ENCODE data around the gene CFAP299. TPM values are rescaled to one million over a fixed set of nuclear protein-coding genes. Genes with fewer than 3 reads are reported as not detected.
"Not testable (repeated sequence)": the region's sequence is repeated elsewhere in the genome, so short reads cannot be mapped to it uniquely, and the experiment has no call there.

CFAP299 gene
- total and polyA plus RNA-seq, 2 of the 8 experiments (the other 6 are each of a cell fraction or from before 2014, with no cell fraction given): not detected

- H3K23me2 ChIP-seq (ENCODE audit: low read depth, low read length); H3K4me2 ChIP-seq (ENCODE audit: insufficient read depth in 1 of 2, low read depth in 2 of 2, low read length in 2 of 2); H3K79me1 ChIP-seq (ENCODE audit: low read depth, low read length); CTCF ChIA-PET (ENCODE audit: partially characterized antibody); H2AFZ ChIP-seq (ENCODE audit: low read length); H3K4me1 ChIP-seq (replicated peaks in 1 of 4; ENCODE audit: control insufficient read depth in 3 of 4, insufficient read depth in 4 of 4, low read length in 3 of 4); H2BK12ac ChIP-seq (ENCODE audit: low read depth, low read length); POLR2A ChIA-PET (ENCODE audit: partially characterized antibody); H3K23ac ChIP-seq (ENCODE audit: insufficient read length); H2BK5ac ChIP-seq (ENCODE audit: low read depth, low read length); H4K5ac ChIP-seq (ENCODE audit: insufficient read length, low read depth, low read length); H3K27me3 ChIP-seq (replicated peaks in 1 of 4; ENCODE audit: control insufficient read depth in 3 of 4, extremely low read depth in 1 of 4, insufficient read depth in 3 of 4, low read length in 3 of 4); H3K14ac ChIP-seq (ENCODE audit: insufficient read length); H3K27ac ChIP-seq (ENCODE audit: low read depth, low read length); H3K36me3 ChIP-seq (ENCODE audit: control insufficient read depth in 2 of 4, insufficient read depth in 4 of 4, low read length in 3 of 4); H3K4ac ChIP-seq (replicated peaks; ENCODE audit: insufficient read length, low read depth, low read length); H4K91ac ChIP-seq (replicated peaks; ENCODE audit: insufficient read length, low read length); H3K9ac ChIP-seq (replicated peaks in 1 of 4; ENCODE audit: extremely low read depth in 1 of 4, low read depth in 3 of 4, low read length in 3 of 4); H2AK5ac ChIP-seq (ENCODE audit: low read depth, low read length); H2BK120ac ChIP-seq (replicated peaks; ENCODE audit: low read depth, low read length); H2BK20ac ChIP-seq (ENCODE audit: low read length); H4K8ac ChIP-seq (ENCODE audit: extremely low read depth, insufficient read depth, low read length); H3K18ac ChIP-seq (ENCODE audit: extremely low read depth, low read length); H3K4me3 ChIP-seq (ENCODE audit: extremely low read depth in 1 of 4, insufficient read depth in 2 of 4, low read depth in 3 of 4, low read length in 4 of 4); H3K9me3 ChIP-seq (ENCODE audit: insufficient read depth in 2 of 2, low read depth in 1 of 2, low read length in 1 of 2); H2BK15ac ChIP-seq (ENCODE audit: low read length); H3K56ac ChIP-seq (replicated peaks; ENCODE audit: insufficient read length, low read depth, low read length); FAIRE-seq; DNase-seq (ENCODE audit: low read depth in 1 of 2, low spot score in 2 of 2); H3K79me2 ChIP-seq (ENCODE audit: control insufficient read depth in 1 of 2, insufficient read depth in 2 of 2, low read length in 2 of 2); H4K20me1 ChIP-seq (replicated peaks in 1 of 2; ENCODE audit: control insufficient read depth in 1 of 2, insufficient read depth in 2 of 2, low read length in 2 of 2): not testable (repeated sequence)
- 100% methylated on average over 2 of the region's 2 CpGs; no CpG with 5 or more reads in 1 of the 2 experiments for WGBS, 2 experiments (ENCODE audit: extremely low coverage in 1 of 2, insufficient coverage in 1 of 2, insufficient read length in 1 of 2, insufficient replicate concordance in 2 of 2, low coverage in 1 of 2, low lambda C conversion rate in 2 of 2, missing lambda C conversion rate in 1 of 2)
These were observed 44.9 kb upstream of the CFAP299 start for GRCh38 chr4:80290665-80291064.
